GM21723 (cell line): ENCODE measurements around the gene RBM20.

Experiments
- ATAC-seq: cut with Tn5 transposase; IDR thresholded peaks from one replicate; pipeline ENCODE4 v1.9.1; 2021; ENCODE audit warnings: mild to moderate bottlenecking, moderate library complexity; ENCODE audit not compliant: unreplicated experiment

Gene RBM20

DNA sequence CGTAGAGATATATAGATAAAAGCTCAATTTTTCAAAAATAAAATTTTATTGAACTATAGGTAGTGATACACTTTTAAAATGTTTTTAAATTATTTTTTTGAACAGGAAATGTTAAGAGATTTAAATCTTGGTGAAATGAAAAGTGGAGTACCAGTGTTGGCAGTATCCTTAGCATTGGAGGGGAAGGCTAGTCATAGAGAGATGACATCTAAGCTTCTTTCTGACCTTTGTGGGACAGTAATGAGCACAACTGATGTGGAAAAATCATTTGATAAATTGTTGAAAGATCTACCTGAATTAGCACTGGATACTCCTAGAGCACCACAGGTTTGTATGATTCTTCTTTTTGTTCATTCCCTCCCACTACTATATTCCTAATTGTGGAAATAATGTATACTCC, 243.4 kb downstream of the RBM20 start:
- no peak for ATAC-seq
